ENCODE results near the gene PPP1R14B. TPM values are rescaled to one million over a fixed set of nuclear protein-coding genes. Genes with fewer than 3 reads are reported as not detected.

PPP1R14B gene
- total and polyA plus RNA-seq, 2 of the 13 experiments (the other 11 are each of a cell fraction or from before 2014, with no cell fraction given): 110 to 148 TPM

GRCh38 chr11:64231546-64231945 is 15.2 kb downstream of the PPP1R14B start:
- Histone ChIP-seq H3K79me2 (ENCODE audit: insufficient read depth, low read length) (peaks cover 3% of the 10 kb centered on the region), H2AFZ (ENCODE audit: low read length) (no peak overlapping the region), H3K4me2 (ENCODE audit: low read depth, low read length) (peak overlapping the region; percentile 63), H3K36me3 (replicated peaks in 1 of 2; ENCODE audit: control insufficient read depth in 1 of 2, insufficient read depth in 2 of 2, low read length in 2 of 2) (no peaks in the 10 kb centered on the region), H3K9ac (ENCODE audit: insufficient read depth, low read depth, low read length) (peak overlapping the region; percentile 43; the same call in 1 of the 2 replicates), H4K20me1 (ENCODE audit: insufficient read depth, low read length) (no peaks in the 10 kb centered on the region), H3K4me3 (replicated peaks in 1 of 3; ENCODE audit: insufficient read depth in 1 of 3, low read depth in 2 of 3, low read length in 3 of 3) (peak overlapping the region in 1 of 3 experiments; percentile 50; a peak in 1 of 6 replicates), H3K9me3 (ENCODE audit: low read length) (no peaks in the 10 kb centered on the region), H3K27ac (ENCODE audit: extremely low read length, insufficient read depth, low read length) (no peak overlapping the region), H3K4me1 (ENCODE audit: insufficient read depth, low read length) (peaks cover 70% of the 10 kb centered on the region), H3K27me3 (ENCODE audit: control insufficient read depth in 1 of 2, insufficient read depth in 2 of 2, low read length in 2 of 2) (no peaks in the 10 kb centered on the region)
- no peak for DNase-seq (ENCODE audit: low spot score)
- POLR2A ChIA-PET: interaction anchor here (0.6 to 2.6 kb wide), 3 partner anchors 10 to 254 kb away, joined by 3 to 8 read pairs (median 4); partner anchors contain the start of gene FKBP2
- in situ Hi-C loops (cut with HindIII; ENCODE audit: extremely low pct_ligation_motif_present, low pct_unique_long_range_greater_than_20kb) (no loop called here), intact Hi-C loops (cut with micrococcal nuclease; ENCODE audit: unreplicated experiment) (no loop called here)
- ATAC-seq: no peak
- 96% methylated on average over 7 of the region's 7 CpGs for WGBS (ENCODE audit: low lambda C conversion rate)
- CTCF ChIA-PET (ENCODE audit: low intra/inter-chr PET ratio, low total read pairs): no interaction called here
- no peak for FAIRE-seq
- no TSS peak for BruUV-seq (replicated peaks)
- TF ChIP-seq SIX1 (CRISPR knock-in tag; IDR thresholded peaks at IDR 0.05; ENCODE audit: borderline replicate concordance) (no peak), ZNF274 (CRISPR knock-in tag; IDR thresholded peaks at IDR 0.05) (0 out of 2 replicates have a peak, but pooled peaks have one; percentile 28)

GRCh38 chr11:64230985-64231365 is 15.8 kb downstream of the PPP1R14B start:
- ATAC-seq (no peak), DNase-seq (ENCODE audit: low spot score) (no peak), FAIRE-seq (peak; percentile 18)
- in situ Hi-C loops (cut with HindIII; ENCODE audit: extremely low pct_ligation_motif_present, low pct_unique_long_range_greater_than_20kb) (no loop called here), intact Hi-C loops (cut with micrococcal nuclease; ENCODE audit: unreplicated experiment) (no loop called here)
- H3K4me2 ChIP-seq (ENCODE audit: low read depth, low read length): peak overlapping the region; percentile 88
- H3K36me3 ChIP-seq (replicated peaks in 1 of 2; ENCODE audit: control insufficient read depth in 1 of 2, insufficient read depth in 2 of 2, low read length in 2 of 2): no peaks in the 10 kb centered on the region
- POLR2A ChIA-PET: interaction anchor here (1.0 to 2.6 kb wide), 2 partner anchors 10 to 39 kb away, joined by 4 to 8 read pairs; partner anchors contain the start of gene FKBP2
- peak overlapping the region; percentile 94 to 96 (median 95) for H3K4me3 ChIP-seq (replicated peaks in 1 of 3; ENCODE audit: insufficient read depth in 1 of 3, low read depth in 2 of 3, low read length in 3 of 3)
- no peaks in the 10 kb centered on the region for H4K20me1 ChIP-seq (ENCODE audit: insufficient read depth, low read length)
- H3K27me3 ChIP-seq (ENCODE audit: control insufficient read depth in 1 of 2, insufficient read depth in 2 of 2, low read length in 2 of 2): no peaks in the 10 kb centered on the region
- H3K9me3 ChIP-seq (ENCODE audit: low read length): no peaks in the 10 kb centered on the region
- H2AFZ ChIP-seq (ENCODE audit: low read length): no peak overlapping the region
- BruUV-seq (replicated peaks): no TSS peak
- H3K4me1 ChIP-seq (ENCODE audit: insufficient read depth, low read length): peaks cover 64% of the 10 kb centered on the region
- TF ChIP-seq SP1 (IDR thresholded peaks at IDR 0.05): no peak
- TF ChIP-seq SP1 (CRISPR knock-in tag; IDR thresholded peaks at IDR 0.05): no peak
- TF ChIP-seq POLR2AphosphoS2 (IDR thresholded peaks at IDR 0.05; ENCODE audit: low read depth, low read length): no peak
- no peak for TF ChIP-seq ZNF335 (CRISPR knock-in tag; IDR thresholded peaks at IDR 0.05)
- TF ChIP-seq ELF3 (CRISPR knock-in tag; IDR thresholded peaks at IDR 0.05): no peak
- no peak for TF ChIP-seq NR0B2 (CRISPR knock-in tag; IDR thresholded peaks at IDR 0.05)
- no peak for TF ChIP-seq ZNF75D (CRISPR knock-in tag; IDR thresholded peaks at IDR 0.05; ENCODE audit: borderline replicate concordance)
- H3K27ac ChIP-seq (ENCODE audit: extremely low read length, insufficient read depth, low read length): peak overlapping the region; percentile 75
- peaks cover 3% of the 10 kb centered on the region for H3K79me2 ChIP-seq (ENCODE audit: insufficient read depth, low read length)
- peak overlapping the region; percentile 80 for H3K9ac ChIP-seq (ENCODE audit: insufficient read depth, low read depth, low read length)
- CTCF ChIA-PET (ENCODE audit: low intra/inter-chr PET ratio, low total read pairs): no interaction called here
- 13% methylated on average over 2 of the region's 8 CpGs for WGBS (ENCODE audit: low lambda C conversion rate)

Data from HepG2 (cell line).